Measurements from ENCODE around the gene SHC4. TPM values are rescaled to one million over a fixed set of nuclear protein-coding genes. Genes with fewer than 3 reads are reported as not detected.
A peak's percentile ranks its signal among the peaks of the same experiment; 100 is the strongest.

SHC4 gene
- total and polyA plus RNA-seq, 9 of the 15 experiments (the other 6 are each of a cell fraction or from before 2014, with no cell fraction given) = 0.43 to 1.2 (median 0.67) TPM

- no peak for TF ChIP-seq RBM17 (IDR thresholded peaks at IDR 0.05; ENCODE audit: borderline replicate concordance, low read depth, low read length)
- peak; percentile 93 for TF ChIP-seq ELF1 (tag; IDR thresholded peaks at IDR 0.05)
- TF ChIP-seq HINFP (tag; conservative IDR thresholded peaks at IDR 0.05; ENCODE audit: low read depth) = no peak
- no peak for TF ChIP-seq ID3 (CRISPR knock-in tag; IDR thresholded peaks at IDR 0.05)
- peak; percentile 75; the same call in 1 of the 2 replicates for TF ChIP-seq ID3 (tag; IDR thresholded peaks at IDR 0.05)
- no peak for TF ChIP-seq ZNF12 (CRISPR knock-in tag; IDR thresholded peaks at IDR 0.05)
- TF ChIP-seq, protein P1, sequence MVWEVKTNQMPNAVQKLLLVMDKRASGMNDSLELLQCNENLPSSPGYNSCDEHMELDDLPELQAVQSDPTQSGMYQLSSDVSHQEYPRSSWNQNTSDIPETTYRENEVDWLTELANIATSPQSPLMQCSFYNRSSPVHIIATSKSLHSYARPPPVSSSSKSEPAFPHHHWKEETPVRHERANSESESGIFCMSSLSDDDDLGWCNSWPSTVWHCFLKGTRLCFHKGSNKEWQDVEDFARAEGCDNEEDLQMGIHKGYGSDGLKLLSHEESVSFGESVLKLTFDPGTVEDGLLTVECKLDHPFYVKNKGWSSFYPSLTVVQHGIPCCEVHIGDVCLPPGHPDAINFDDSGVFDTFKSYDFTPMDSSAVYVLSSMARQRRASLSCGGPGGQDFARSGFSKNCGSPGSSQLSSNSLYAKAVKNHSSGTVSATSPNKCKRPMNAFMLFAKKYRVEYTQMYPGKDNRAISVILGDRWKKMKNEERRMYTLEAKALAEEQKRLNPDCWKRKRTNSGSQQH (CRISPR knock-in tag; IDR thresholded peaks at IDR 0.05) = no peak
- TF ChIP-seq ZBTB34 (CRISPR knock-in tag; IDR thresholded peaks at IDR 0.05) = no peak
- no peak for TF ChIP-seq ZNF695 (CRISPR knock-in tag; IDR thresholded peaks at IDR 0.05)
- 0 out of 2 replicates have a peak, but pooled peaks have one; percentile 49 for TF ChIP-seq SRSF3 (IDR thresholded peaks at IDR 0.05; ENCODE audit: insufficient read depth, low read length)
- TF ChIP-seq, protein P2, sequence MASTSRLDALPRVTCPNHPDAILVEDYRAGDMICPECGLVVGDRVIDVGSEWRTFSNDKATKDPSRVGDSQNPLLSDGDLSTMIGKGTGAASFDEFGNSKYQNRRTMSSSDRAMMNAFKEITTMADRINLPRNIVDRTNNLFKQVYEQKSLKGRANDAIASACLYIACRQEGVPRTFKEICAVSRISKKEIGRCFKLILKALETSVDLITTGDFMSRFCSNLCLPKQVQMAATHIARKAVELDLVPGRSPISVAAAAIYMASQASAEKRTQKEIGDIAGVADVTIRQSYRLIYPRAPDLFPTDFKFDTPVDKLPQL (IDR thresholded peaks at IDR 0.05; ENCODE audit: extremely low read depth, insufficient read length) = no peak
- TF ChIP-seq NR2C2 (CRISPR knock-in tag; IDR thresholded peaks at IDR 0.05) = no peak
- peak; percentile 56; the same call in 1 of the 2 replicates for TF ChIP-seq NR2C2 (tag; IDR thresholded peaks at IDR 0.05)
- no peak for TF ChIP-seq DEAF1 (CRISPR knock-in tag; IDR thresholded peaks at IDR 0.05)
- TF ChIP-seq POLR2G (IDR thresholded peaks at IDR 0.05; ENCODE audit: low read depth, low read length) = peak; percentile 84
- TF ChIP-seq RNF2 (IDR thresholded peaks at IDR 0.05) = peak; percentile 27; the same call in 1 of the 2 replicates
- no peak for TF ChIP-seq CHD4 (IDR thresholded peaks at IDR 0.05; ENCODE audit: insufficient read depth, insufficient replicate concordance, low read depth, low read length, poor library complexity, severe bottlenecking)
- TF ChIP-seq RBM14 (IDR thresholded peaks at IDR 0.05; ENCODE audit: borderline replicate concordance, insufficient read depth, low read depth, low read length) = no peak
Measured at GRCh38 chr15:48810414-48811324, 153.1 kb downstream of the SHC4 start, which contains the start of gene CEP152 (continued).

All from K562 (cell line).